Stimulated activated CD8-positive, alpha-beta memory T cell treated with anti-CD3 and anti-CD28 coated beads, Interleukin-12 subunit alpha, Interleukin-12 subunit beta, amount 100 ng/mL, for 24 hours (primary cell): ENCODE measurements around the gene ADSS2.
"Not testable (repeated sequence)": the region's sequence is repeated elsewhere in the genome, so short reads cannot be mapped to it uniquely, and the experiment has no call there.

Experiments
- DNase-seq: peaks from one replicate; pipeline ENCODE4 v3.0.0-alpha.2; 2020; ENCODE audit errors: extremely low read depth

ADSS2 gene

GRCh38 chr1:244395965-244396364 is 55.7 kb downstream of the ADSS2 start:
- DNase-seq = no peak

- no peak for DNase-seq
These were observed 56.6 kb downstream of the ADSS2 start for GRCh38 chr1:244394826-244395765.

DNA sequence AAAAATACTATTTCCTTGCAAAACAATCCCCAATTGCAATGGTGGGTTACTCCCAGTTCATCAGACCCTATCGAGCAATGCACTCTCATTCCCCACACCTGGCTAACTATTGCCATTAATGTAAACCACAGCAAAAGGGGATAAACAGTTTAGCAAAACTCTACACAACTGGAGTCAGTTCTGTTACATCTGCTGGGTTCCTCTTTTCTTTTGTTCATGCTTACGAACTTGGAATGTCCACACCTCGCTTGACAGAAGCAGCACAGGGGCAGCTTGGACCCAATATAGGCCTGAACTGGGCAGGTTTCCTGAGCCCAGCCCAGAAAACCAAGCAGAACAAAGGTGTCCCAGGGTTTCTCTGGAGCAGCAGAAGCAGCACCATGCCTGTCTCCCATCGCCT is 57.4 kb downstream of the ADSS2 start:
- no peak for DNase-seq

DNA sequence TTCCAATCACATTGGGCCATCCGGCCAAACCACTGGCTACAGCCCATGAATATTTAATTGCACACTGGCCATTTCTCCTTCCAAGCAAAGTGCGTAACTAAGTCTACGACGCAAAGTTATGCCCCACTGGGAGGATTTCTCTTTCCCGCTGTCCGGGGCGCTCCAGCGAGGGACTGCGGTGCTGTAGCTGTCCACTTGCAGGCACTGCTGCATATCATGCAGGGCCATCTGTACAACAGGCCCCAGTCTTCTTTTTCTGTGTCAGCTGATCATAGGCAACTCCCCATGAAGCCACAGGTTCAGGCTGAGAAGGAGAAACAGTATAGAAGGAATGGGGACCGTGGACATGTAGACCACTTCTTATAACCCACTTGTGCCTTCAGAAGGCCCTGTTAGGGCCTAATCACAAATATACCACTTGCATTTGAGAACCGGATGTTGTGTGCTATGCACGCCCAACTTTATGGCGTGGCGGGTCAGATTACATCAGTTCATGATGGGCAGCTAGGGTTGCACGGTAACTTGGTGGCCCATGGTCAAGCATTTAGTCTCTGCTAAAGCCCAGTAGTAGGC is 58.0 kb downstream of the ADSS2 start:
- no peak for DNase-seq

DNA sequence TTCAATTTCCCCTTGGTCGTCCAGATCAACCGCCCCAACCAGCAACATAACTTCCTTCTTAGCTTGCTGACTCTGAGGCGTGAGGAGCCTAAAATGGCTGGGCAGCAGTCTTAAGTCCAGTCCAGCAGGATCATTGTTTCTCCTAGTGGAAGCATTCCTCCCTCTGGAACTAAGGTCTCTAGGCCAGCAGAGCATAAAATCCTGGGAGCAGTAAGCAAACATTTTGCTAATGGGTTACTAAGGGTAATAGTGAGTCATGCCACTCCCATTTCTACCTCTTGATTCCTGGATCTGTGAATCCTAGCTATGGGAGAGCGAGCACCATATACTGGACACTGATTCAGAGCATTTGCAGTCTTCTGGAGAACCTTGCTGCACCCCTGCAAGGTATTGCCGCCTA is 59.9 kb downstream of the ADSS2 start:
- no peak for DNase-seq

DNA sequence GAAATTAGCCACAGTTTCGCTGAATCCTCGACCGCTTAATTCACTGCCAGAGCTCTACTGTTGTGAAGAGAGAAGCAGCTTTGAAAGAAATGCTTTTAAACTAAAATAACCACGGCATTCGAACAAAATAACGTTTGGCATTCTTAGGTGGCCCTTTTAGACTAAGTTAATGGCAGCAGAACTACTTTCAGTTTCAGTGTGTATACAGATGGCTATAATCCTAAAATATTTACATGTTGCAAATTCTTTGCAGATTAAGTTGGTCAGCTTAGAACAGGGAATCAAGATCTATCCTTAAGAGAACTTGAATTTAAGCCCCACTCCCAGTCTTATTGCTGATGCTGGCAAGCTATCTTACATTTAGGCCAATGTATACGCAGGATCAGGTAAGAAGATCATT is 62.7 kb downstream of the ADSS2 start:
- no peak for DNase-seq

GRCh38 chr1:244387415-244387814 is 64.3 kb downstream of the ADSS2 start:
- DNase-seq = no peak

DNA sequence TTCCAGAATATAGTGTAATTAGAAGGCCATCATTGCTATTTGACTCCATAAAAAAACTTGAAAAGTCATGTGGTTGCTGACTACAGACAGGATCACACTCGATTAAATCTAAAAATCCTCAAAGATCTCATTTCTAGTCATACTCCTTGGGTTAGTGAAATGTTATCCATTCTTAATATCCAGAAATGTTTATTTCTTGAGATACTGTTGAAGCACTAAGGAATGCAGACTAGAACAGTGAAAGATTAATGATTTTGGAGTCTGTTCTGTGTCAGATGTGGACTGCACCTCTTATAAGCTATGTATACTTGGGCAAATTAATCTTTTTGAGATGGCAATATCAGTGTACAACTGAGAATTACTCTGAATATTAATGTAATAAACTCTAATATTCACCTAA is 65.1 kb downstream of the ADSS2 start:
- no peak for DNase-seq

GRCh38 chr1:244384066-244384465 is 67.6 kb downstream of the ADSS2 start:
- DNase-seq = no peak

- no peak for DNase-seq
These were observed 68.3 kb downstream of the ADSS2 start for GRCh38 chr1:244383278-244383884.

DNA sequence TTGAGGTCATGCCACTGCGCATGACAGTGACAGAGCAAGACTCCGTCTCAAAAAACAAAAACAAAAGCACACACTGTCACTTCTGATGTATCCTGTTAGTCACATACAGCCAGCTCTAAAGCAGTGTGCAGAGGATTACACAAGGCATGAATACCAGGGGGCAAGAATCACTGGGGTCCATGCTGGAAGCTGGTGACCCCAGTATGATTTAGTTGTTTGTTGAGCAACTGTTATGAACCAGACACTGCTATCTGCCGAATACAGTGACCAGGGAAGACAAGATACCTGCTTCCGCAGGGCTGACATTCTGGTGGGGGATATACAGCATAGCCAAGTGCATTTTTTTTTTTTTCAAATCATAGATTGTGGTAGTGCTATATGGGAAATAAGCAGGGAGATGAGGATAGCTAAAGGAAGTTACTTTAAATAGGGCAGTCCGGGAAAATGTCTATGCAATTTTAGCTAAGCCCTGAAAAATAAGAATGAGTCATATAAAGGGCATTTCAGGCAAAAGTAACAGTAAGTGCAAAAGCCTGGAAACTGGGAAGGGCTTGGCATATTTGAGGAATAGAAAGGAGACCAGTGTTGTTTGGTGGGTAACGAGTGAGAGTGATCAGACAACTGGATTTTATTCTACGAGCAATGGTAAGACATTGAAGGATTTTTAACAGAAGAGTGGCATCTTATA is 69.7 kb downstream of the ADSS2 start:
- no peak for DNase-seq

- DNase-seq = no peak
These were observed 75.6 kb downstream of the ADSS2 start for GRCh38 chr1:244376126-244376525.

GRCh38 chr1:244375051-244375450 is 76.7 kb downstream of the ADSS2 start:
- DNase-seq = no peak

GRCh38 chr1:244374484-244374883 is 77.2 kb downstream of the ADSS2 start:
- DNase-seq = not testable (repeated sequence)

GRCh38 chr1:244371242-244372141 is 80.2 kb downstream of the ADSS2 start:
- DNase-seq = no peak

GRCh38 chr1:244370060-244370637 is 81.6 kb downstream of the ADSS2 start:
- no peak for DNase-seq

DNA sequence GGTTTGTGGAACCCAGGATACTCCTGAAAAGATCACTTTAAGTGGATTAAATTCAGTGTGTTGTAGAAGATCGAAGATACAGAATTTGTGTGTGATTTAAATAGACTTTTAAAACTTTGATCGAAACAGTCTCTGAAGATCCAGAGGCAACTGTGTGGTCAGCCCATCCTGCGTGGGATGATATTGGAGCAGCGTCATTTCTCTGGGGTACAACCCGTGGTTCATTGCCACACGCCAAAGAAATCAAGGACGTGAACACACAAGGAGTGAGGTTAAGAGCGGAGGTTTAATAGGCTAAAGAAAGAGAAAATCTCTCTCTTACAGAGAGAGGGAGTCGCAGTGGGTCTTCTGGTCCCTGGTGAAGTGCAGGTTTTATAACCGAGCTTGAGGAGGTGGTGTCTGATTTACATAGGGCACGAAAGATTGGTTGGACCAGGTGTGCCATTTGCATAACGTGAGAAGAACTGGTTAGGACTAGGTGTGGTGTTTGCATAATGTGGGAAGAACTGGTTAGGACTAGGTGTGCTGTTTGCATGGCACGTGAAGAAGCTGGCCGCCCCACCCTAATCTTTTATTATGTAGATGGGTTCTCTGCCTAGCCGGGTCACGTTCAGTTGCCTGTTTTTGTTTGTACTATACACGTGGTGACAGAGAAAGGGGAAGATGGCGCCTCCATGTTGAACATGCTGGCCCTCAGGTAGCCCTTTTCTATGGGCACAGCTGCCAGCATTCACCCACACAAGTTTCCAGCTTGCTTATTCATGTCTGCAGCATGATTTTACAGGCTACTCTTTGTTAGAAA is 82.3 kb downstream of the ADSS2 start:
- DNase-seq = no peak

GRCh38 chr1:244368279-244368678 is 83.4 kb downstream of the ADSS2 start:
- no peak for DNase-seq

DNA sequence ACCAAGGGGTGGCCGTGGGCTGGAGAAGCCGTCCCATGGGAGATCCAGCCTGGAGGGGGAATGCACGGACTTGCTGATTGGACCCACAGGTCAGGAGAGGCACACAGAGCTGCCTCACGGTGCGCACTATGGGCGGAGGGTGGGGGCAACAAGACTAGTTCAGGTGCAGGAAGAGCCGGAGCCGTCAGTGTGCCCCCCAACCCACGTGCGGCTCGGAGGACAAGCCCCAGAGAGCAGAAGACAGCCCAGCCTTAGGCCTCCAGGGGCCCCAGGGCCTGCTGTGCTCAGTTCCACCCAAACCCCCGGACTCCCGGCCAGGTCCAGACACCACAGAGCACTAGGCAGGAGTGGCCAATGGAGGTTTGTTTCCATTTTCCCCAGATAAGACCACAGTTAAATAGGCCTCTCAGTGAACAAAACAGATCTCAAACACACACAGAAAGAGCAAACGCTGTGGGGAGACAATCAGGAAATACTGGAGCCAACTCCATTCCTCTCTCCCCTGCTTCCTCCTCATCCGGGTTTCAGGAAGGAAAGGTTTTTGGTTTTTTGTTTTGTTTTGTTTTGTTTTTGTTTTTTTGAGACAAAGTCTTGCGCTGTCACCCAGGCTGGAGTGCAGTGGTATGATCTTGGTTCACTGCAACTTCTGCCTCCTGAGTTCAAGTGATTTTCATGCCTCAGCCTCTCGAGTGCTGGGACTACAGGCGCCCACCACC is 84.2 kb downstream of the ADSS2 start:
- DNase-seq = no peak
